GM19468 (cell line): Measurements from ENCODE around the gene FRMD4B.
"Not testable (repeated sequence)": the region's sequence is repeated elsewhere in the genome, so short reads cannot be mapped to it uniquely, and the experiment has no call there.

ENCODE experiments used
- ATAC-seq: cut with Tn5 transposase; IDR thresholded peaks from one replicate; pipeline ENCODE4 v1.9.1; 2021; ENCODE audit warnings: mild to moderate bottlenecking, moderate library complexity, moderate number of reproducible peaks; ENCODE audit not compliant: unreplicated experiment; ENCODE audit errors: extremely low read depth

The FRMD4B gene

GRCh38 chr3:69325151-69325550, 60.7 kb downstream of the FRMD4B start:
- no peak for ATAC-seq

- ATAC-seq: peak; percentile 38
Measured at GRCh38 chr3:69324362-69325025, 61.4 kb downstream of the FRMD4B start.

GRCh38 chr3:69323941-69324340, 61.9 kb downstream of the FRMD4B start:
- ATAC-seq: no peak

- not testable (repeated sequence) for ATAC-seq
Measured at GRCh38 chr3:69322512-69322911, 63.4 kb downstream of the FRMD4B start.

GRCh38 chr3:69322158-69322509, 63.8 kb downstream of the FRMD4B start:
- ATAC-seq: no peak

- ATAC-seq: no peak
Measured at GRCh38 chr3:69321301-69322157, 64.4 kb downstream of the FRMD4B start.

GRCh38 chr3:69320871-69321271, 65.0 kb downstream of the FRMD4B start:
- ATAC-seq: peak; percentile 53

- no peak for ATAC-seq
Measured at GRCh38 chr3:69319652-69320051, 66.2 kb downstream of the FRMD4B start.

- no peak for ATAC-seq
Measured at GRCh38 chr3:69318410-69318809, 67.5 kb downstream of the FRMD4B start.

GRCh38 chr3:69313251-69313650, 72.6 kb downstream of the FRMD4B start:
- no peak for ATAC-seq

GRCh38 chr3:69309814-69310213, 76.1 kb downstream of the FRMD4B start:
- no peak for ATAC-seq

- peak; percentile 70 for ATAC-seq
Measured at GRCh38 chr3:69306239-69307185, 79.4 kb downstream of the FRMD4B start.

- no peak for ATAC-seq
Measured at GRCh38 chr3:69305011-69305410, 80.9 kb downstream of the FRMD4B start.

GRCh38 chr3:69304396-69304795, 81.5 kb downstream of the FRMD4B start:
- ATAC-seq: no peak

- ATAC-seq: no peak
Measured at GRCh38 chr3:69300296-69300695, 85.6 kb downstream of the FRMD4B start.

- no peak for ATAC-seq
Measured at GRCh38 chr3:69299344-69299743, 86.5 kb downstream of the FRMD4B start.

- ATAC-seq: no peak
Measured at GRCh38 chr3:69297501-69297900, 88.4 kb downstream of the FRMD4B start.

GRCh38 chr3:69296995-69297394, 88.9 kb downstream of the FRMD4B start:
- no peak for ATAC-seq

GRCh38 chr3:69294014-69294766, 91.7 kb downstream of the FRMD4B start:
- ATAC-seq: no peak
